K562 (cell line): ENCODE measurements around the gene MBNL1. TPM values are rescaled to one million over a fixed set of nuclear protein-coding genes. Genes with fewer than 3 reads are reported as not detected.
A peak's percentile ranks its signal among the peaks of the same experiment; 100 is the strongest.

Experiments used
- ATAC-seq: fragments of 200-7000 bp; cut with Tn5 transposase; 3 replicates; pipeline ENCODE4 v1.9.1; 2020; ENCODE audit warnings: moderate library complexity
- BruUV-seq: library from RNA; stranded (reverse); fragments of 400-500 nt; replicated peaks from 2 replicates; lab custom pipeline; 2021; lab: Mats Ljungman, UMichigan
- CTCF ChIA-PET: fragments of 300-600 bp; formaldehyde crosslinking; extraction: SDS; loops from one replicate; lab custom pipeline; 2021; ENCODE audit warnings: low intra/inter-chr PET ratio; lab: Yijun Ruan, JAX
- POLR2A ChIA-PET: fragments of 300-600, 350-650 bp; sonication (Branson Sonifier 250); formaldehyde crosslinking; extraction: SDS; loops from one replicate; lab custom pipeline; 2021; ENCODE audit warnings: antibody characterized with exemption, inconsistent platforms; lab: Yijun Ruan, JAX
- DNase-seq, 4 experiments: peaks; one replicate each; pipeline versions ENCODE4 v3.0.0 to v3.0.0-alpha.2; 2011 to 2018; ENCODE audit warnings: low spot score in 3 of 4, mixed read lengths in 3 of 4; ENCODE audit errors: extremely low read depth in 1 of 4
- FAIRE-seq: peaks from 2 replicates; lab custom pipeline; 2011; peaks lifted over from hg19 to GRCh38; lab: Jason Lieb, UNC
- H2AFZ ChIP-seq: 2 replicates; pipeline ENCODE4 v1.6.0; 2011; ENCODE audit warnings: low read depth, low read length, control low read depth, inconsistent platforms
- H3K27ac ChIP-seq: fragments of 200-600 bp; 3 replicates; pipeline ENCODE4 v1.8.0; 2011; ENCODE audit warnings: low read depth, mild to moderate bottlenecking, control low read depth, inconsistent platforms, low read length, moderate library complexity, mixed read lengths; ENCODE audit errors: extremely low read depth
- H3K27me3 ChIP-seq, 2 experiments: fragments of 300-600 bp in 1 of 2; 2 replicates in 1 of 2; 3 replicates in 1 of 2; pipeline versions ENCODE4 v1.6.0 to v1.8.0; 2011; ENCODE audit warnings: inconsistent platforms in 2 of 2, low read length in 2 of 2, mild to moderate bottlenecking in 1 of 2, mixed read lengths in 1 of 2, moderate library complexity in 1 of 2; ENCODE audit not compliant: control insufficient read depth in 2 of 2, insufficient read depth in 2 of 2
- H3K36me3 ChIP-seq: fragments of 300-600 bp; 3 replicates; pipeline ENCODE4 v1.8.0; 2011; ENCODE audit warnings: mild to moderate bottlenecking, low read length, inconsistent platforms; ENCODE audit not compliant: control insufficient read depth, insufficient read depth
- H3K4me1 ChIP-seq, 2 experiments: fragments of 200-600 bp in 1 of 2; replicated peaks in 1 of 2; 2 replicates in 1 of 2; 3 replicates in 1 of 2; pipeline versions ENCODE4 v1.5.1 to v1.8.0; 2011; ENCODE audit warnings: inconsistent platforms in 2 of 2, low read length in 2 of 2, mild to moderate bottlenecking in 1 of 2, mixed read lengths in 1 of 2, moderate library complexity in 1 of 2; ENCODE audit not compliant: control insufficient read depth in 2 of 2, insufficient read depth in 2 of 2
- H3K4me2 ChIP-seq: 2 replicates; pipeline ENCODE4 v1.6.1; 2011; ENCODE audit warnings: low read length, control low read depth, inconsistent platforms, mixed read lengths; ENCODE audit not compliant: insufficient read depth
- H3K4me3 ChIP-seq: fragments of 200-600 bp; sonication (generic), shearing (Covaris generic); 2 replicates; pipeline ENCODE4 v1.5.1; 2016; ENCODE audit warnings: control low read depth, inconsistent platforms
- H3K79me2 ChIP-seq: fragments of 200-600 bp; 3 replicates; pipeline ENCODE4 v1.8.0; 2011; ENCODE audit warnings: low read length, inconsistent platforms; ENCODE audit not compliant: control insufficient read depth, insufficient read depth
- H3K9ac ChIP-seq, 2 experiments: 2 replicates each; pipeline versions ENCODE4 v1.6.0 to v1.6.1; 2011; ENCODE audit warnings: low read depth in 2 of 2, low read length in 2 of 2, control low read depth in 1 of 2, inconsistent platforms in 1 of 2, mild to moderate bottlenecking in 1 of 2, mixed read lengths in 1 of 2; ENCODE audit not compliant: insufficient read depth in 1 of 2
- H3K9me1 ChIP-seq: one replicate; pipeline ENCODE4 v1.6.0; 2011; ENCODE audit warnings: inconsistent platforms, mild to moderate bottlenecking, low read length, moderate library complexity; ENCODE audit not compliant: control insufficient read depth, insufficient read depth
- H3K9me3 ChIP-seq: replicated peaks from 2 replicates; pipeline ENCODE4 v1.5.1; 2011; ENCODE audit warnings: low read depth, low read length, inconsistent platforms; ENCODE audit not compliant: control insufficient read depth, insufficient read depth
- H4K20me1 ChIP-seq: replicated peaks from 2 replicates; pipeline ENCODE4 v1.6.1; 2011; ENCODE audit warnings: low read length, inconsistent platforms, mixed read lengths; ENCODE audit not compliant: control insufficient read depth, insufficient read depth
- BCOR ChIP-seq: fragments of 450-650 bp; IDR thresholded peaks from 2 replicates; pipeline ENCODE4 v1.6.1; 2016
- BDP1 ChIP-seq: IDR thresholded peaks from 3 replicates; pipeline ENCODE4 v1.6.1; 2011; ENCODE audit not compliant: insufficient read length, insufficient read depth
- CBX3 ChIP-seq, 2 experiments: IDR thresholded peaks; 1 replicate in 1 of 2; 2 replicates in 1 of 2; pipeline ENCODE4 v1.6.1; 2012; ENCODE audit warnings: inconsistent platforms in 2 of 2, low read length in 2 of 2, borderline replicate concordance in 1 of 2, control low read depth in 1 of 2
- CTBP1 ChIP-seq: fragments of 450-650 bp; IDR thresholded peaks from 2 replicates; pipeline ENCODE4 v1.6.1; 2016; ENCODE audit warnings: borderline replicate concordance
- DDX20 ChIP-seq: fragments of 450-650 bp; IDR thresholded peaks from 2 replicates; pipeline ENCODE4 v1.6.1; 2016; ENCODE audit warnings: missing genetic modification characterization, low read depth, mild to moderate bottlenecking, missing compliant biosample characterization, moderate library complexity
- DPF2 ChIP-seq: fragments of 450-650 bp; IDR thresholded peaks from 2 replicates; pipeline ENCODE4 v1.6.1; 2016
- ELF1 ChIP-seq: fragments of 200-800 bp; sonication (Bioruptor generic); IDR thresholded peaks from 2 replicates; pipeline ENCODE4 v1.6.1; 2016; ENCODE audit warnings: missing genetic modification characterization, missing compliant biosample characterization
- JUND ChIP-seq, 2 experiments: IDR thresholded peaks; 2 replicates in 1 of 2; 3 replicates in 1 of 2; pipeline ENCODE4 v1.6.1; 2011; ENCODE audit warnings: borderline replicate concordance in 2 of 2, low read depth in 2 of 2, low read length in 2 of 2, improper control_type of control experiment in 1 of 2, missing biosample characterization in 1 of 2, missing genetic modification characterization in 1 of 2, missing genetic modification reagents in 1 of 2
- KAT7 ChIP-seq: sonication (generic); formaldehyde crosslinking; IDR thresholded peaks from 2 replicates; pipeline ENCODE4 v1.8.0; 2022; ENCODE audit warnings: missing genetic modification reagents, mild to moderate bottlenecking, borderline replicate concordance
- KLF16 ChIP-seq: IDR thresholded peaks from 2 replicates; pipeline ENCODE4 v1.6.1; 2016; ENCODE audit warnings: antibody characterized with exemption
- NFE2 ChIP-seq: IDR thresholded peaks from 2 replicates; pipeline ENCODE4 v1.6.1; 2014; ENCODE audit warnings: antibody characterized with exemption, low read depth
- RBM25 ChIP-seq: fragments of 200-400 bp; formaldehyde crosslinking; IDR thresholded peaks from 2 replicates; pipeline ENCODE4 v1.6.1; 2018; ENCODE audit warnings: low read length, low read depth, moderate library complexity; ENCODE audit not compliant: severe bottlenecking
- RNF2 ChIP-seq: sonication (generic); IDR thresholded peaks from 2 replicates; pipeline ENCODE4 v1.6.1; 2016
- SMARCA5 ChIP-seq: fragments of 450-650 bp; IDR thresholded peaks from 2 replicates; pipeline ENCODE4 v1.6.1; 2016
- SMARCE1 ChIP-seq: fragments of 450-650 bp; IDR thresholded peaks from 2 replicates; pipeline ENCODE4 v1.7.1; 2016; ENCODE audit warnings: mild to moderate bottlenecking
- TAF15 ChIP-seq: fragments of 200-400 bp; formaldehyde crosslinking; IDR thresholded peaks from 2 replicates; pipeline ENCODE4 v1.6.1; 2017; ENCODE audit warnings: mild to moderate bottlenecking, low read depth, low read length, moderate library complexity
- TRIM24 ChIP-seq, 2 experiments: fragments of 450-650 bp; IDR thresholded peaks; 2 replicates each; pipeline ENCODE4 v1.6.1; 2016
- WGBS: fragments of 100-300 bp; shearing (Covaris generic); methylation state at CpG from one replicate; pipeline ENCODE4 v1.1.6; 2016; ENCODE audit warnings: low coverage, mixed read lengths; ENCODE audit not compliant: insufficient coverage; ENCODE audit errors: missing lambda C conversion rate; 5-methylcytosine and 5-hydroxymethylcytosine counted together
- in situ Hi-C: fragments of 300-500 bp; cut with MboI; formaldehyde crosslinking; loops from 4 replicates; pipeline ENCODE4 v1.15.0; 2018; ENCODE audit warnings: inconsistent platforms, mixed read lengths
- intact Hi-C: fragments of 100-400 bp; cut with micrococcal nuclease; formaldehyde crosslinking; loops from 2 replicates; pipeline ENCODE4 v1.14.2; 2022
- polyA plus RNA-seq, 8 experiments: library from polyadenylated mRNA; depleted of rRNA in 4 of 8; stranded (reverse) in 5 of 8; unstranded in 3 of 8; fragments of >200 nt; fragmentation: Nextera tagmentation in 2 of 8; fragmentation: Illumina TruSeq in 1 of 8; extraction: Ambion mirVana in 2 of 8; extraction: Trizol in 1 of 8; gene quantifications; 2 replicates each; pipeline versions ENCODE4 v1.2.1 to v1.2.3, GENCODE V29; 2011 to 2014; ENCODE audit warnings: inconsistent platforms in 1 of 8, missing spikeins in 1 of 8
- total RNA-seq, 7 experiments: library from RNA; depleted of rRNA in 6 of 7; stranded (reverse); fragments of >200 nt in 6 of 7; fragmentation: Illumina TruSeq in 2 of 7; extraction: Trizol in 2 of 7; gene quantifications; 2 replicates each; pipeline versions ENCODE4 v1.2.1 to v1.2.3, GENCODE V29; 2011 to 2021; ENCODE audit warnings: low replicate concordance in 1 of 7
- TF ChIP-seq, protein P1 (sequence below): fragments of 450-650 bp; formaldehyde crosslinking; IDR thresholded peaks from 2 replicates; pipeline ENCODE4 v1.4.0; 2020; ENCODE audit warnings: mild to moderate bottlenecking, moderate library complexity
- TF ChIP-seq, protein P2 (sequence below): fragments of 450-650 bp; IDR thresholded peaks from 2 replicates; pipeline ENCODE4 v1.6.1; 2016; ENCODE audit warnings: mild to moderate bottlenecking

Gene MBNL1
- total and polyA plus RNA-seq, 9 of the 15 experiments (the other 6 are each of a cell fraction or from before 2014, with no cell fraction given) = 70.3 to 243 (median 220) TPM

DNA sequence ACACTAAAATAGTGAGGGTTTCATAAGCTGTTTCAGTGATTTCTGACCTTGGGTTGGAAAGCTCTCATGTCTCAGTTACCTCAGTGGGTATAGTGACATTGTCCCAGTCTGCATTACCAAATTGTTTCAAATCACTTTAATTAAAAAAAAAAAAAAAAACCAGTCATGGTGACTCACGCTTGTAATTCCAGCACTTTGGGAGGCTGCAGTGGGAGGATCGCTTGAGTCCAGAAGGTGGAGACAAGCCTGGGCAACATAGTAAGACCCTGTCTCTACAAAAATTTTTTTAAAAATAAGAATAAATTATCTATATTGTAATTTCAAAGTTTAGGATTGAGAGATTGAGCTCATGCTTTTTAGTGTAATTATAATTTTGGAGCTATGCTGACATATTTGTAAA is 78.0 kb downstream of the MBNL1 start:
- Histone ChIP-seq H2AFZ (no peak overlapping the region), H3K4me3 (no peak overlapping the region), H3K79me2 (peaks cover 100% of the 10 kb centered on the region), H3K4me2 (no peak overlapping the region), H3K9me1 (no peaks in the 10 kb centered on the region), H3K9me3 (no peaks in the 10 kb centered on the region), H3K27ac (peak overlapping the region; percentile 31; the same call in 1 of the 3 replicates), H4K20me1 (no peaks in the 10 kb centered on the region), H3K9ac (no peak overlapping the region), H3K4me1 (peaks cover 3 to 21% of the 10 kb centered on the region in 2 experiments; a peak in 3 of 5 replicates), H3K36me3 (peaks cover 68% of the 10 kb centered on the region), H3K27me3 (no peaks in the 10 kb centered on the region)
- ChIA-PET CTCF (interaction anchor here (1.1 kb wide), 1 partner anchor 14 kb away, joined by 3 read pairs; no protein-coding TSS in a partner anchor), POLR2A (interaction anchor here (0.6 kb wide), 1 partner anchor 171 kb away, joined by 5 read pairs; no protein-coding TSS in a partner anchor)
- DNase-seq = peak in 1 of 4 experiments; percentile 32
- intact Hi-C loops = no loop called here
- 65% methylated on average over 2 of the region's 2 CpGs for WGBS
- no peak for FAIRE-seq
- in situ Hi-C loops = no loop called here
- BruUV-seq = no TSS peak
- ATAC-seq = no peak
- TF ChIP-seq, protein P1, sequence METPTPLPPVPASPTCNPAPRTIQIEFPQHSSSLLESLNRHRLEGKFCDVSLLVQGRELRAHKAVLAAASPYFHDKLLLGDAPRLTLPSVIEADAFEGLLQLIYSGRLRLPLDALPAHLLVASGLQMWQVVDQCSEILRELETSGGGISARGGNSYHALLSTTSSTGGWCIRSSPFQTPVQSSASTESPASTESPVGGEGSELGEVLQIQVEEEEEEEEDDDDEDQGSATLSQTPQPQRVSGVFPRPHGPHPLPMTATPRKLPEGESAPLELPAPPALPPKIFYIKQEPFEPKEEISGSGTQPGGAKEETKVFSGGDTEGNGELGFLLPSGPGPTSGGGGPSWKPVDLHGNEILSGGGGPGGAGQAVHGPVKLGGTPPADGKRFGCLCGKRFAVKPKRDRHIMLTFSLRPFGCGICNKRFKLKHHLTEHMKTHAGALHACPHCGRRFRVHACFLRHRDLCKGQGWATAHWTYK = no peak
- no peak for TF ChIP-seq JUND (IDR thresholded peaks at IDR 0.05; ENCODE audit: borderline replicate concordance, low read depth, low read length)
- TF ChIP-seq JUND (tag; IDR thresholded peaks at IDR 0.05; ENCODE audit: borderline replicate concordance, low read depth, low read length) = 0 out of 3 replicates have a peak, but pooled peaks have one; percentile 17
- TF ChIP-seq ELF1 = no peak
- TF ChIP-seq SMARCA5 = peak; percentile 59; the same call in 1 of the 2 replicates
- peak; percentile 19; the same call in 1 of the 2 replicates for TF ChIP-seq NFE2
- TF ChIP-seq KLF16 = no peak
- TF ChIP-seq RBM25 = peak; percentile 84
- 0 out of 2 replicates have a peak, but pooled peaks have one; percentile 31 for TF ChIP-seq SMARCE1
- no peak for TF ChIP-seq CTBP1
- no peak for TF ChIP-seq TAF15
- no peak for TF ChIP-seq RNF2
- no peak for TF ChIP-seq DDX20 (tag)
- no peak for TF ChIP-seq BDP1
- TF ChIP-seq TRIM24 (IDR thresholded peaks at IDR 0.05) = peak in 1 of 2 experiments; percentile 24; a peak in 1 of 4 replicates
- peak; percentile 47; the same call in 1 of the 2 replicates for TF ChIP-seq DPF2
- no peak for TF ChIP-seq KAT7 (CRISPR knock-in tag)
- TF ChIP-seq, protein P2, sequence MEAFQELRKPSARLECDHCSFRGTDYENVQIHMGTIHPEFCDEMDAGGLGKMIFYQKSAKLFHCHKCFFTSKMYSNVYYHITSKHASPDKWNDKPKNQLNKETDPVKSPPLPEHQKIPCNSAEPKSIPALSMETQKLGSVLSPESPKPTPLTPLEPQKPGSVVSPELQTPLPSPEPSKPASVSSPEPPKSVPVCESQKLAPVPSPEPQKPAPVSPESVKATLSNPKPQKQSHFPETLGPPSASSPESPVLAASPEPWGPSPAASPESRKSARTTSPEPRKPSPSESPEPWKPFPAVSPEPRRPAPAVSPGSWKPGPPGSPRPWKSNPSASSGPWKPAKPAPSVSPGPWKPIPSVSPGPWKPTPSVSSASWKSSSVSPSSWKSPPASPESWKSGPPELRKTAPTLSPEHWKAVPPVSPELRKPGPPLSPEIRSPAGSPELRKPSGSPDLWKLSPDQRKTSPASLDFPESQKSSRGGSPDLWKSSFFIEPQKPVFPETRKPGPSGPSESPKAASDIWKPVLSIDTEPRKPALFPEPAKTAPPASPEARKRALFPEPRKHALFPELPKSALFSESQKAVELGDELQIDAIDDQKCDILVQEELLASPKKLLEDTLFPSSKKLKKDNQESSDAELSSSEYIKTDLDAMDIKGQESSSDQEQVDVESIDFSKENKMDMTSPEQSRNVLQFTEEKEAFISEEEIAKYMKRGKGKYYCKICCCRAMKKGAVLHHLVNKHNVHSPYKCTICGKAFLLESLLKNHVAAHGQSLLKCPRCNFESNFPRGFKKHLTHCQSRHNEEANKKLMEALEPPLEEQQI = peak; percentile 59; the same call in 1 of the 2 replicates
- 0 out of 2 replicates have a peak, but pooled peaks have one; percentile 21 for TF ChIP-seq BCOR
- 0 out of 3 replicates have a peak, but pooled peaks of 1 of the 2 experiments have one; percentile 68 for TF ChIP-seq CBX3 (IDR thresholded peaks at IDR 0.05; ENCODE audit: borderline replicate concordance in 1 of 2, low read length in 2 of 2)
